GM19397 (cell line): ENCODE data around the gene NSD2.
"Not testable (repeated sequence)": the region's sequence is repeated elsewhere in the genome, so short reads cannot be mapped to it uniquely, and the experiment has no call there.

Experiments used
- ATAC-seq: cut with Tn5 transposase; IDR thresholded peaks from one replicate; pipeline ENCODE4 v1.9.1; 2021; ENCODE audit warnings: mild to moderate bottlenecking, moderate library complexity; ENCODE audit not compliant: unreplicated experiment

NSD2 gene

GRCh38 chr4:1993718-1994516, 122.7 kb downstream of the NSD2 start:
- ATAC-seq = not testable (repeated sequence)

GRCh38 chr4:1994938-1995337, 123.7 kb downstream of the NSD2 start:
- no peak for ATAC-seq

DNA sequence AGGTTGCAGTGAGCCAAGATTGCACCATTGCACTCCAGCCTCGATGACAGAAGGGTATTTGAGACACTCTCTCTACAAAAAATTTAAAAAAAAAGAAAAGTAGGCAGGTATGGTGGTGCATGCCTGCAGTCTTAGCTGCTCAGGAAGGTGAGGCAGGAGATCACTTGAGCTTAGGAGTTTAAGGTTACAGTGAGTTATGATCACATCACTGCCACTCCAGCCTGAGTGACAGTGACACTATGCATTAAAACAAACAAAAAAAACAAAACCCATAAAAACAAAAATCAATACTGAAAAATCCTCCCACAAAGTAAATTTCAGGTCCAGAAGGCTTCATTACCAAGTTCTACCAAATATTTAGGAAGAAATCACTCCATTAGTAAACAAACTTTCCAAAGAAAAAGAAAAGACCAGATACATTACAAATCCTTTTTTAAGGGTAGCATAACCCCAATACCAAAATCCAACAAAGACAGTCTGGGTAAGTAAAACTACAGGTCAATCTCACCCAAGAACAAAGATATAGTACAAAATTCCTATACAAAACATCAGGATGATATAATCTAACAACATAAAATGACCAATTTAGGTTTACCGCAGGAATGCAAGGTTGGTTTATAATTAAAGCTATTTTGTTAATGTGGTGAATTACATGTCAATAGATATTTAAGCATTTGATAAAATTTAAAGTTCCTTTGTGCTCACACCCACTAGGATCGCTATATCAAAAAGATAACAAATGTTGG, 125.8 kb downstream of the NSD2 start:
- no peak for ATAC-seq

- no peak for ATAC-seq
Observed at GRCh38 chr4:1997712-1998111, 126.5 kb downstream of the NSD2 start.

DNA sequence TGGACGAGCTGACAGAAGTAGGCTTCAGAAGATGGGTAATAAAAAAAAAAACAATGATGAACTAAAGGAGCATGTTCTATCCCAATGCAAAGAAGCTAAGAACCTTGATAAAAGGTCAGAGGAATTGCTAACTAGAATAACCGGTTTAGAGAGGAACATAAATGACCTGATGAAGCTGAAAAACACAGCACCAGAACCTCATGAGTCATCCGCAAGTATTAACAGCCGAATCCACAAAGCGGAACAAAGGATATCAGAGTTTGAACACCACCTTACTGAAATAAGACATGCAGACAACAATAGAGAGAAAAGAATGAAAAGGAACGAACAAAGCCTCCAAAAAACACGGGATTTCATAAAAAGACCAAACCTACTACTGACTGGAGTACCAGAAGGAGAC, 127.1 kb downstream of the NSD2 start:
- ATAC-seq = no peak

DNA sequence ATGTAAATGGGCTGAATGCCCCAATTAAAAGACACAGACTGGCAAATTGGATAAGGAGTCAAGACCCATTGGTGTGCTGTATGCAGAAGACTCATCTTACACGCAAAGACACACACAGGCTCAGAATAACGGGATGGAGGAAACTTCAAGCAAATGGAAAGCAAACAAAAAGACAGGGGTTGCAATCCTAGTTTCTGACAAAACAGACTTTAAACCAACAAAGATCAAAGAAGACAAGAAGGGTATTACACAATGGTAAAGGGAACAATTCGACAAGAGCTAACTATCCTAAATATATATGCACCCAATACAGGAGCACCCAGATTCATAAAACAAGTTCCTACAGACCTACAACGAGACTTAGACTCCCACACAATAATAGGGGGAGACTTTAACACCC, 128.1 kb downstream of the NSD2 start:
- ATAC-seq = not testable (repeated sequence)

GRCh38 chr4:2003361-2003760, 132.2 kb downstream of the NSD2 start:
- not testable (repeated sequence) for ATAC-seq

DNA sequence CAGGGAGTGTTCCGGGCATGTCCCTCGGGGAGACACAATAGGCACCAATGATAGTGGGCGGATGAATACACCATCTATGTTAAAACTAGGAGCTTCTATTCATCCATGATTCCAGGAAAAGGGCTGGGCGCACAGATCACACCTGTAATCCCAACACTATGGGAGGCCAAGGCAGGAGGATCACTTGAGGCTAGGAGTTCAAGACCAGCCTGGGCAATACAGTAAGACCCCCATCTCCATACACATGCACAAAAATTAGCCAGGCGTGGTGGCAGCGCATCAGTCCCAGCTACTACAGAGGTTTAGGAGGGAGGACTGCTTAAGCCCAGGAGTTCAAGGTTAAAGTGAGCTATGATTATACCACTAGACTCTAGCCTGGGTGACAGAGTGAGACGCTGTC, 135.2 kb downstream of the NSD2 start:
- ATAC-seq = no peak

GRCh38 chr4:2006956-2007653, 135.9 kb downstream of the NSD2 start:
- no peak for ATAC-seq

- no peak for ATAC-seq
Observed at GRCh38 chr4:2007804-2008670, 136.8 kb downstream of the NSD2 start.

- no peak for ATAC-seq
Observed at GRCh38 chr4:2008671-2008920, 137.4 kb downstream of the NSD2 start.

GRCh38 chr4:2008921-2009650, 137.9 kb downstream of the NSD2 start, which contains the start of gene NELFA:
Gene NELFA (minus strand): TSS chr4:2008974. CDS start chr4:2008959, 15 bp downstream.
- peak; percentile 88 for ATAC-seq

DNA sequence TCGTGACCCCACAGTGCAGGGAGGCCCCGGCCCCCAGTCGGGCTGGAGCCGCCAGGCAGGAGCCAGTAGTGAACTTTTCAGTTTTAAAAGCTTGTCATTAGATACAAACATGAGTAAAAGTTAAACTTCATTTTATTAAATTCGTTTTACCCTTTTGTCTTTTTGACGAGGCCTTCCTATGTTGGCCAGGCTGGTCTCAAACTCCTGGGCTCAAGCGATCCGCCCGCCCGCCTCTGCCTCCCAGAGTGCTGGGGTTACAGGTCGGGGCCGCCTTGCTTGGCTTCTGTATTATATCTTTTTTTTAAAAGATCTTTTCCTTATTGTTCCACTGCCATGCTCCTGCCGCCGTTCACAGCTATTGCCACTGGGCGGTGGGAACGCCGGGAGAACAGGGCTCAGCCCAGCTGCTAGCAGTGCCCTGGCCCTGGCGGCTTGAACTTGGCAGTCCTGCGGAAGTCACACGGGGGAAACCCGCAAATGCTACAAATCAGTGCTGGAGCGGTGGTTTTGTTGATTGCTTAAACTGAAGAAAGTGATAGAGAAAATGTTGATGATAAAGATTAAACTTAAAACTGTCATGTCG, 138.5 kb downstream of the NSD2 start:
- ATAC-seq = no peak

GRCh38 chr4:2011583-2011982, 140.4 kb downstream of the NSD2 start:
- ATAC-seq = no peak

DNA sequence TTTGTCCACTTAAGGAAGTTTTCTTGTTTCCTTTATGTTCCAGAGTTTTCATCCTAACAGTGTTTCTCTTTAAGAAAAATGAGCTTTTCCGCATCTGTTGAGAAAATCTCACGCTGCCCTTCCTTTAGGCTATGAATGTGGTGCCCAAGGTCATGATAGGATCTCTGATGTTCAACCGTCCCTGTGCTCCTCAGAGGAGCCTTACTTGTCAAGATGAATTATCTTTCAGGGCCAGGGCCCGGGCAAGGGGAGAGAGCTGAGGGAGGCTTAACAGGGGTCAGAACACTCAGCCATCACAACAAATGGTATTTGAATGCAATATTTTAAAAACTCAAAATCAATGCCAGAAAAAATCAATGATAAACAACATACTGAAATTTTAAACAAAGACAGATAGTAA, 143.8 kb downstream of the NSD2 start:
- ATAC-seq = no peak

GRCh38 chr4:2021358-2022018, 150.3 kb downstream of the NSD2 start:
- ATAC-seq = not testable (repeated sequence)

DNA sequence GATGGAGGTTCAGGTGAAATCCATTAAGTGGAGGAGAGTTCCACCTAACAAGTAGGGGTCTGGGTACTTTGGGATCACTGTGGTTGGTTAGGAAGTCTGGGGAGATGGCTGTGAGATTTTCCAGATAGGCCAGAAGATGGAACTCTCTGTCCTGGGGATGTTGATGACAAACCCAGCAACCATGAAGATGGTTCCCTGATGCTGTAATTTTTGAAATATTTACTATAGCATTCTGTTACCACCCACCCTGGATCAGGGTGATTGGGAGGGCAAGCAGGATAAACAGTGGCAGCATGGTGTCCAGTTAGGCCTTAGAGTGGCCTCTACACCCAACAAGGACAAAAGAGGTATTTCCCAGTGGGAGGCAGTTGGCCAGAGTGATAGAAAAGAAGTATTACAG, 153.5 kb downstream of the NSD2 start:
- no peak for ATAC-seq

DNA sequence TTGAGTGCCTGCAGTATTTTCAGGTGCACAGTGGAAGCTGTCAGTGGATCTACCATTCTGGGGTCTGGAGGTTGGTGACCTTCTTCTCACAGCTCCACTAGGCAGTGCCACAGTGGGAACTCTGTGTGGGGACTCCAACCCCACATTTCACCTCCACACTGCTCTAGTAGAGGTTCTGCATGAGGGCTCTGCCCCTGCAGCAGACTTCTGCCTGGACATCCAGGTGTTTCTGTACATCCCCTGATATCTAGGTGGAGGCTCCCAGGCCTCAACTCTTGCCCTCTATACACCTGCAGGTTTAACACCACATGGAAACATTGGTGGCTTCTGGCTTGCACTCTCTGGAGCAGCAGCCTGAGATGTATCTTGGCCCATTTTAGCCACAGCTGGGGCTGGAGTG, 154.6 kb downstream of the NSD2 start:
- no peak for ATAC-seq

GRCh38 chr4:2027120-2027519, 155.9 kb downstream of the NSD2 start:
- ATAC-seq = not testable (repeated sequence)
